ENCODE data around the gene FBN1.

Gene FBN1

DNA sequence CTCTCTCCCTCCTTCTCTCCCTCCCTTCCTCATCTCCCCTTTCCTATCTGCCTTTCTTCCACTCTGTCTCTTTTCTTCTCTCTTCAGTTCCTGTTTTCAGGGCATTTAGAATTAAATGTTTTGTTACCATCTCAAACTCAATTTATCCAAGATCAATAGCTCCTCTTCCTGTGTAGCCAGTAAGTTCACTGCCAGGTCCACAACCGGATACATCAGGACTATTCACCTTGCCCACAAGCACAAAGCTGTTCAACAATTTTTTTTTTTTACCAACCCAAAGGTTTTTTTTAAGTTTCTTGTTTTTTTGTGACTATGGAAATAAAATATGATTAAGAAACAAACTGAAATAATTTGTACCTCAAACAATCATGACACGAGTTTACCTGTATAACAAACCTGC lies 26.1 kb downstream of the FBN1 start:
- Histone ChIP-seq H3K27ac (ENCODE audit: low read depth, low read length) (no peak overlapping the region), H3K23ac (ENCODE audit: low read length) (no peak overlapping the region), H3K18ac (ENCODE audit: low read length) (no peak overlapping the region), H3K4me2 (ENCODE audit: low read length) (no peak overlapping the region), H3K56ac (ENCODE audit: low read length) (no peak overlapping the region), H2BK5ac (ENCODE audit: low read length) (no peak overlapping the region), H2BK15ac (replicated peaks; ENCODE audit: low read depth) (no peak overlapping the region), H3K79me2 (ENCODE audit: control insufficient read depth, insufficient read depth, low read length) (no peaks in the 10 kb centered on the region), H3K9ac (ENCODE audit: low read length) (no peak overlapping the region), H3K27me3 (ENCODE audit: insufficient read depth, low read length, poor library complexity) (no peaks in the 10 kb centered on the region), H3K79me1 (ENCODE audit: low read length) (no peaks in the 10 kb centered on the region), H2BK120ac (ENCODE audit: low read depth, low read length) (no peak overlapping the region), H3K4me3 (ENCODE audit: low read length) (no peak overlapping the region), H3K4ac (ENCODE audit: low read depth, low read length) (no peak overlapping the region), H4K8ac (ENCODE audit: low read depth, low read length) (no peak overlapping the region), H4K5ac (ENCODE audit: low read length) (no peak overlapping the region), H3K4me1 (ENCODE audit: control insufficient read depth, low read depth, low read length) (no peaks in the 10 kb centered on the region), H2AK5ac (ENCODE audit: low read length) (no peak overlapping the region), H3K36me3 (ENCODE audit: control insufficient read depth, insufficient read depth, low read length) (no peaks in the 10 kb centered on the region)
- DNase-seq: no peak
- WGBS (ENCODE audit: extremely low coverage, insufficient coverage, low lambda C conversion rate): no CpG with 5 or more reads among the region's 2 CpGs

DNA sequence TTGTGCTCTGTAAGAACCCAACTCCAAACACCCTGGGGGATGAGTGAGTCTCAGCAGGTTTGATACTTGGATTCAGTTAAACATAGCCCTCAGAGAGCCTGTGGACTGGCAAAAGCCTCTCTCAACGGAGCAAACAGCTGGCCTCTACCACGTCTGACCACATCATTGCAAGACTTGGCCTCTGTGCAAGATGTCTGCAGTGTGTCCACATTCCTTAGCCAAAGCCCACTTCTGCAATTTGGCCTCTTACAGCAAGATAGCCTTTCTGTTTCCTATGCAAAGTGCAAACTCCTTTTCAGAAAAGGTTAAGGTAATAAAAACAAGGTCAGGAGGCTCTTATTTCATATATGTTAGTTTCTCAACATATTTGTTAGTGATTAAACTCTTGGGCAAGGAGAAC lies 27.9 kb downstream of the FBN1 start:
- Histone ChIP-seq H2AK5ac (ENCODE audit: low read length) (no peak overlapping the region), H2BK5ac (ENCODE audit: low read length) (no peak overlapping the region), H3K79me2 (ENCODE audit: control insufficient read depth, insufficient read depth, low read length) (no peaks in the 10 kb centered on the region), H2BK120ac (ENCODE audit: low read depth, low read length) (no peak overlapping the region), H3K4ac (ENCODE audit: low read depth, low read length) (no peak overlapping the region), H3K27ac (ENCODE audit: low read depth, low read length) (no peak overlapping the region), H3K36me3 (ENCODE audit: control insufficient read depth, insufficient read depth, low read length) (no peaks in the 10 kb centered on the region), H3K4me3 (ENCODE audit: low read length) (no peak overlapping the region), H3K18ac (ENCODE audit: low read length) (no peak overlapping the region), H3K4me1 (ENCODE audit: control insufficient read depth, low read depth, low read length) (no peaks in the 10 kb centered on the region), H4K8ac (ENCODE audit: low read depth, low read length) (no peak overlapping the region), H3K23ac (ENCODE audit: low read length) (no peak overlapping the region), H3K9ac (ENCODE audit: low read length) (no peak overlapping the region), H2BK15ac (replicated peaks; ENCODE audit: low read depth) (no peak overlapping the region), H3K56ac (ENCODE audit: low read length) (no peak overlapping the region), H3K79me1 (ENCODE audit: low read length) (no peaks in the 10 kb centered on the region), H4K5ac (ENCODE audit: low read length) (no peak overlapping the region), H3K4me2 (ENCODE audit: low read length) (no peak overlapping the region), H3K27me3 (ENCODE audit: insufficient read depth, low read length, poor library complexity) (no peaks in the 10 kb centered on the region)
- no peak for DNase-seq
- WGBS (ENCODE audit: extremely low coverage, insufficient coverage, low lambda C conversion rate): no CpG with 5 or more reads among the region's 2 CpGs

DNA sequence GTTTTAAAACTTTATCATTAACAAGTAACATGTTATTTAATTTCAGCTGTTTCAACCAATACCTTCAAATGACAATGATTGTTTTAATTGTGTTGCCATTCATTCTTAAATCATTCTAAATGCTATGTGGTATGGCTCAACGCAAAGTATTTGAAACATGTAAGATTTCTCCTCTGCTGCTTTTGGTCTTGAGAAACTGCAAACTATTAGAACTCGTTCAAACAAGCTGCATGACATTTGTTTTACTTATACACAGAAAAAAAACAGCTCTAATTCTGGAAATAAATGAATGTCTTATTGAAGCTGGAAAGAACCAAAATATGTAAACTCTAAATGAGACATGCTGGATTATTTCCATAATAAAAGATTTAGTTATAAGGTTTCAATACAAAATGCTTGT lies 29.3 kb downstream of the FBN1 start:
- Histone ChIP-seq H4K5ac (ENCODE audit: low read length) (no peak overlapping the region), H3K9ac (ENCODE audit: low read length) (no peak overlapping the region), H3K27me3 (ENCODE audit: insufficient read depth, low read length, poor library complexity) (no peaks in the 10 kb centered on the region), H3K18ac (ENCODE audit: low read length) (no peak overlapping the region), H2BK120ac (ENCODE audit: low read depth, low read length) (no peak overlapping the region), H2AK5ac (ENCODE audit: low read length) (no peak overlapping the region), H2BK15ac (replicated peaks; ENCODE audit: low read depth) (no peak overlapping the region), H3K4ac (ENCODE audit: low read depth, low read length) (no peak overlapping the region), H3K36me3 (ENCODE audit: control insufficient read depth, insufficient read depth, low read length) (no peaks in the 10 kb centered on the region), H3K4me2 (ENCODE audit: low read length) (no peak overlapping the region), H3K79me2 (ENCODE audit: control insufficient read depth, insufficient read depth, low read length) (no peaks in the 10 kb centered on the region), H3K27ac (ENCODE audit: low read depth, low read length) (no peak overlapping the region), H2BK5ac (ENCODE audit: low read length) (no peak overlapping the region), H4K8ac (ENCODE audit: low read depth, low read length) (no peak overlapping the region), H3K23ac (ENCODE audit: low read length) (no peak overlapping the region), H3K56ac (ENCODE audit: low read length) (no peak overlapping the region), H3K4me1 (ENCODE audit: control insufficient read depth, low read depth, low read length) (no peaks in the 10 kb centered on the region), H3K4me3 (ENCODE audit: low read length) (no peak overlapping the region), H3K79me1 (ENCODE audit: low read length) (no peaks in the 10 kb centered on the region)
- WGBS (ENCODE audit: extremely low coverage, insufficient coverage, low lambda C conversion rate): no CpG with 5 or more reads among the region's 2 CpGs
- no peak for DNase-seq

DNA sequence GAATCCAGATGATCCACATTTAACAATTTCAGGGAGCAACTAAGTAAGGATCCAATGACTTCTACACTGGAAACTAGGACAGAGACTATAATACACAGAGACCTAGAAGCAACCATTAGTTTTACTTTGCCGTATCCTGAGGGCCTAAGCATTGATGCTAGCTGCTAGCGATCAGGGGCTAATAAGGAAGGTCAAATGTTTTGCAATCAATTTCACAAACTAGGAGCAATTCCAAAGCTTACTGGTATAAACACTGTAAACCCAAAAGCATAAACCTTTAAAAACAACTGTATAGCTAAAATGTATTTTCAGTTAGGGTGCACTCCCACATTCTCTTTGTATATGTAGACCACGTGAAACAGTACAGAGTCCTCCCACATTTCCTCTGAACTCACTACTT lies 31.5 kb downstream of the FBN1 start:
- Histone ChIP-seq H2BK120ac (ENCODE audit: low read depth, low read length) (no peak overlapping the region), H3K4me1 (ENCODE audit: control insufficient read depth, low read depth, low read length) (no peaks in the 10 kb centered on the region), H4K5ac (ENCODE audit: low read length) (no peak overlapping the region), H3K4me2 (ENCODE audit: low read length) (no peak overlapping the region), H2AK5ac (ENCODE audit: low read length) (no peak overlapping the region), H2BK15ac (replicated peaks; ENCODE audit: low read depth) (no peak overlapping the region), H3K23ac (ENCODE audit: low read length) (no peak overlapping the region), H3K56ac (ENCODE audit: low read length) (no peak overlapping the region), H3K9ac (ENCODE audit: low read length) (no peak overlapping the region), H3K79me1 (ENCODE audit: low read length) (no peaks in the 10 kb centered on the region), H3K36me3 (ENCODE audit: control insufficient read depth, insufficient read depth, low read length) (no peaks in the 10 kb centered on the region), H3K79me2 (ENCODE audit: control insufficient read depth, insufficient read depth, low read length) (no peaks in the 10 kb centered on the region), H3K4me3 (ENCODE audit: low read length) (no peak overlapping the region), H4K8ac (ENCODE audit: low read depth, low read length) (no peak overlapping the region), H3K27ac (ENCODE audit: low read depth, low read length) (no peak overlapping the region), H3K27me3 (ENCODE audit: insufficient read depth, low read length, poor library complexity) (no peaks in the 10 kb centered on the region), H3K4ac (ENCODE audit: low read depth, low read length) (no peak overlapping the region), H3K18ac (ENCODE audit: low read length) (no peak overlapping the region), H2BK5ac (ENCODE audit: low read length) (no peak overlapping the region)
- no CpG with 5 or more reads among the region's 3 CpGs for whole genome bisulfite sequencing (ENCODE audit: extremely low coverage, insufficient coverage, low lambda C conversion rate)
- DNase-seq: no peak

DNA sequence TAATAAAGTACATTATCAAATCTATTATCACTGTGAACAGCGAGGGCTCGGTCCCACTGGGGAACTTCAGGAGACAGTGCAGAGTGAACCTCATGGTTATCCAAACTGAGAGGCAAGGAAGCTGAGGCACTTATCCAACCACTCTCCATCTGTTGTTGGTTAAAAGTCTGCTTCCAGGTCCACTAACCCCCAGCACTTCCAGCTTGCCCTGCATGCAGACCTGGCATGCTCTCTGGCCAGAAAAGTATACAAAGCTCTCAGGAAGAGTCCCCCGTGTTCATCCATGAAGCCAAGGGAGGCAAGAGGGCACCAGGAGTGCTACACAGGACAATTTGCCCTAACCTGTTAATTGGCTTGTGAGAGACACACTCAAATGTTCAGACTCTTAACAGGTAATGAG lies 36.0 kb downstream of the FBN1 start:
- Histone ChIP-seq H4K8ac (ENCODE audit: low read depth, low read length) (no peak overlapping the region), H3K23ac (ENCODE audit: low read length) (no peak overlapping the region), H3K79me1 (ENCODE audit: low read length) (no peaks in the 10 kb centered on the region), H2AK5ac (ENCODE audit: low read length) (no peak overlapping the region), H4K5ac (ENCODE audit: low read length) (no peak overlapping the region), H3K79me2 (ENCODE audit: control insufficient read depth, insufficient read depth, low read length) (no peaks in the 10 kb centered on the region), H3K4ac (ENCODE audit: low read depth, low read length) (no peak overlapping the region), H2BK5ac (ENCODE audit: low read length) (no peak overlapping the region), H3K9ac (ENCODE audit: low read length) (no peak overlapping the region), H3K4me1 (ENCODE audit: control insufficient read depth, low read depth, low read length) (peaks cover 2% of the 10 kb centered on the region), H3K18ac (ENCODE audit: low read length) (no peak overlapping the region), H3K56ac (ENCODE audit: low read length) (no peak overlapping the region), H3K27me3 (ENCODE audit: insufficient read depth, low read length, poor library complexity) (no peaks in the 10 kb centered on the region), H2BK120ac (ENCODE audit: low read depth, low read length) (no peak overlapping the region), H3K4me2 (ENCODE audit: low read length) (no peak overlapping the region), H2BK15ac (replicated peaks; ENCODE audit: low read depth) (no peak overlapping the region), H3K27ac (ENCODE audit: low read depth, low read length) (no peak overlapping the region), H3K4me3 (ENCODE audit: low read length) (no peak overlapping the region), H3K36me3 (ENCODE audit: control insufficient read depth, insufficient read depth, low read length) (no peaks in the 10 kb centered on the region)
- no CpG with 5 or more reads among the region's 3 CpGs for WGBS (ENCODE audit: extremely low coverage, insufficient coverage, low lambda C conversion rate)
- no peak for DNase-seq

DNA sequence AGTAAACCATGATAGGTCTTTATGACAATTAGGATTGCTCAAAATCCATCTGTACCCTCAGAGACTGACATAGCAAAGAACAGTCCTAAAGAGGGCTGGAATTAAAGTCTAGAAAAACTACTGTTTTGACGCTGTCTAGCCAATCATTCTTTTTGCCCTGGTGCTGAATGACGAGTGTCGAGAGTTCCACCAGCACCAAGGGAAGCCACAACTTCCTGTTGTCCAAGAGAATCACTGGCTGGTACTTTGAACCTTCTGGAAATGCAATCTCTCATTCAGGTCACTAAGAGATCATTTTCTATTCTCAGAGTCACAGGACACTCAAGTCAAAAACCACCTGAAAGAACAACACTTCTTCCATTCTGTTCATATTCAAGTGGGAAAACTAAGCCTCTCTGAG lies 37.7 kb downstream of the FBN1 start:
- H3K9ac ChIP-seq (ENCODE audit: low read length): no peak overlapping the region
- H3K27me3 ChIP-seq (ENCODE audit: insufficient read depth, low read length, poor library complexity): no peaks in the 10 kb centered on the region
- no peak overlapping the region for H3K23ac ChIP-seq (ENCODE audit: low read length)
- H3K4me3 ChIP-seq (ENCODE audit: low read length): no peak overlapping the region
- peaks cover 2% of the 10 kb centered on the region for H3K4me1 ChIP-seq (ENCODE audit: control insufficient read depth, low read depth, low read length)
- no peak overlapping the region for H3K4me2 ChIP-seq (ENCODE audit: low read length)
- WGBS (ENCODE audit: extremely low coverage, insufficient coverage, low lambda C conversion rate): no CpG with 5 or more reads among the region's 3 CpGs
- no peak overlapping the region for H3K56ac ChIP-seq (ENCODE audit: low read length)
- no peak overlapping the region for H2AK5ac ChIP-seq (ENCODE audit: low read length)
- H2BK15ac ChIP-seq (replicated peaks; ENCODE audit: low read depth): no peak overlapping the region
- no peak overlapping the region for H3K4ac ChIP-seq (ENCODE audit: low read depth, low read length)
- no peak overlapping the region for H2BK120ac ChIP-seq (ENCODE audit: low read depth, low read length)
- no peaks in the 10 kb centered on the region for H3K79me1 ChIP-seq (ENCODE audit: low read length)
- no peak overlapping the region for H4K5ac ChIP-seq (ENCODE audit: low read length)
- no peaks in the 10 kb centered on the region for H3K79me2 ChIP-seq (ENCODE audit: control insufficient read depth, insufficient read depth, low read length)
- H4K8ac ChIP-seq (ENCODE audit: low read depth, low read length): no peak overlapping the region
- H3K36me3 ChIP-seq (ENCODE audit: control insufficient read depth, insufficient read depth, low read length): no peaks in the 10 kb centered on the region
- DNase-seq: no peak
- H3K27ac ChIP-seq (ENCODE audit: low read depth, low read length): no peak overlapping the region
- H3K18ac ChIP-seq (ENCODE audit: low read length): no peak overlapping the region
- H2BK5ac ChIP-seq (ENCODE audit: low read length): no peak overlapping the region

All from mesendoderm (in vitro differentiated cells).